DMS79 (cell line): ENCODE measurements around the gene PPFIA2.

Experiments
- DNase-seq: peaks from one replicate; lab custom pipeline; 2025; lab: John Stamatoyannopoulos, UW

PPFIA2 gene

DNA sequence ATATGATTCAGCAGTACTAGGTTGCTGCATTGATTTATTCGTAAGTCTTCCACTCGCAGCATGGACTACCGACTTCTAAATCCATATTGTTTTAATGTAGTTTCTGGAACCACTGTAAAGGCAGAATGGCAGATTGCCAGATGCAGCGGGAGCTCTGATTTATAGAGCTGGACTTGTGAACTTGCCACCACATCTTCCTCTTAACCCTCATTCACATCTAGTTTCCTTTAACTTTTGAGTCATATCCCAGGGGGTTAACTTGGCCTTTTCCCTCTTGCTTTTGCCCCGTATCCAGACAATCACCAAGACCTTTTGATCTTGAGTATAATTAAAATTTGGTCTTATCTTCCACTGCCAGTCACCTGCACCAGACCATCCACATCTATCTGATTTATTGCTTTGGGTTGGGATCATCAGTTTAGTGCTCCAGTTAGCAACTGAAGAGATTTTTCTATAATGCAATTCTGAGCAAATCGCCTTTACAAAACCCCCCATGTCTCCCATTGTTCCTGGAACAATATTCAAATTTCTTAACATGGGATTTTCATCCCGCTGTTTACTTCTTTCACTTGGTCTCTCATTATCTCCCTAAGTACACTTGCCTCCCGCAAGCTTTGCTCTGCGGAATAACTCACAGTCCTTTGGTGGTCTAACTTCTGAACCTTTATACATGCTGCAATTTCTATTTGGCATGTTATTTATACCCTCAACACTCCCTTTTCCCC is 550.8 kb downstream of the PPFIA2 start:
- no peak for DNase-seq
